GM12878 (cell line): ENCODE results near the gene SPDYE4.

Source experiments
- POLR2AphosphoS5 ChIP-seq: IDR thresholded peaks from 2 replicates; pipeline ENCODE4 v1.6.1; 2011; ENCODE audit warnings: mild to moderate bottlenecking, low read length, inconsistent platforms
- TF ChIP-seq, protein P1 (sequence below), 3 experiments: IDR thresholded peaks in 2 of 3; conservative IDR thresholded peaks in 1 of 3; 2 replicates each; pipeline ENCODE4 v1.5.1; 2011; ENCODE audit warnings: low read depth in 3 of 3, low read length in 3 of 3, mild to moderate bottlenecking in 3 of 3, control low read depth in 2 of 3, moderate library complexity in 2 of 3, inconsistent platforms in 1 of 3, mixed read lengths in 1 of 3; ENCODE audit not compliant: control insufficient read depth in 2 of 3, insufficient read depth in 1 of 3; ENCODE audit errors: extremely low read depth in 1 of 3

DNA sequence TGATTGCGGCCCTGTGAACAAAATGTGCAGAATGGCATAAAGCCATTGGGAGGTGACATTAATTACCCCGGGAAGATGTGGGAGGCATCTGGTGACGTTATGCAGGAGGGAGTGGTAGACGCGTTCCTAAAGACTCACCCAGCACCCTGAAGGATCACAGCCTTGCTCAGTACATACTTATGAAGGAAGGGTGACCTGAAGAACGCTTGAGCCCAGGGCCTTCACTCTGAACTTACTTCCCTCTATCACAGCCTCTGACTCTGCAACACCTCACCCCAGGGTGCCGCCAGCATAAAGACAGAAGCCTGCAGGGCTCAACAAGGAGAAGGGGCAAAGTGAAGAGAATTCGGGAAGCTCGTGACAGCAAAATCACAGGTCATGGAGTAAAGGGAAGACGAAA lies 31.4 kb upstream of the SPDYE4 start:
- TF ChIP-seq POLR2AphosphoS5, result no peak
- TF ChIP-seq, protein P1, sequence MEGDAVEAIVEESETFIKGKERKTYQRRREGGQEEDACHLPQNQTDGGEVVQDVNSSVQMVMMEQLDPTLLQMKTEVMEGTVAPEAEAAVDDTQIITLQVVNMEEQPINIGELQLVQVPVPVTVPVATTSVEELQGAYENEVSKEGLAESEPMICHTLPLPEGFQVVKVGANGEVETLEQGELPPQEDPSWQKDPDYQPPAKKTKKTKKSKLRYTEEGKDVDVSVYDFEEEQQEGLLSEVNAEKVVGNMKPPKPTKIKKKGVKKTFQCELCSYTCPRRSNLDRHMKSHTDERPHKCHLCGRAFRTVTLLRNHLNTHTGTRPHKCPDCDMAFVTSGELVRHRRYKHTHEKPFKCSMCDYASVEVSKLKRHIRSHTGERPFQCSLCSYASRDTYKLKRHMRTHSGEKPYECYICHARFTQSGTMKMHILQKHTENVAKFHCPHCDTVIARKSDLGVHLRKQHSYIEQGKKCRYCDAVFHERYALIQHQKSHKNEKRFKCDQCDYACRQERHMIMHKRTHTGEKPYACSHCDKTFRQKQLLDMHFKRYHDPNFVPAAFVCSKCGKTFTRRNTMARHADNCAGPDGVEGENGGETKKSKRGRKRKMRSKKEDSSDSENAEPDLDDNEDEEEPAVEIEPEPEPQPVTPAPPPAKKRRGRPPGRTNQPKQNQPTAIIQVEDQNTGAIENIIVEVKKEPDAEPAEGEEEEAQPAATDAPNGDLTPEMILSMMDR (IDR thresholded peaks at IDR 0.05 in 2 of 3, conservative IDR thresholded peaks at IDR 0.05 in 1 of 3; ENCODE audit: control insufficient read depth in 2 of 3, extremely low read depth in 1 of 3, insufficient read depth in 1 of 3, low read depth in 3 of 3, low read length in 3 of 3), result no peak
